ENCODE measurements around the gene GOLGA1. TPM values are rescaled to one million over a fixed set of nuclear protein-coding genes. Genes with fewer than 3 reads are reported as not detected.

Gene GOLGA1
- total RNA-seq, 1 experiment from 2014 or later: 18.9 TPM

GRCh38 chr9:124880501-124880900 is 60.4 kb downstream of the GOLGA1 start:
- no TSS peak for BruUV-seq (replicated peaks)
- DNase-seq: no peak
- Mint-ChIP-seq H3K27me3 (ENCODE audit: insufficient read depth, unreplicated experiment) (no peaks in the 10 kb centered on the region), H3K4me3 (ENCODE audit: unreplicated experiment) (no peak overlapping the region), H3K27ac (ENCODE audit: unreplicated experiment) (no peak overlapping the region), H3K4me1 (ENCODE audit: low read depth, unreplicated experiment) (no peaks in the 10 kb centered on the region), H3K36me3 (ENCODE audit: insufficient read depth, unreplicated experiment) (peaks cover 45% of the 10 kb centered on the region), H3K9me3 (ENCODE audit: unreplicated experiment) (no peaks in the 10 kb centered on the region)
- no peak for TF ChIP-seq CTCF (IDR thresholded peaks at IDR 0.05; ENCODE audit: insufficient read depth in 1 of 2, low read depth in 1 of 2, low read length in 1 of 2, severe bottlenecking in 1 of 2, unreplicated experiment in 1 of 2)
- H3K4me3 ChIP-seq (ENCODE audit: low read depth, low read length): no peak overlapping the region
- H3K36me3 ChIP-seq (ENCODE audit: control insufficient read depth, insufficient read depth, low read length): peaks cover 1% of the 10 kb centered on the region
- H3K27me3 ChIP-seq (replicated peaks; ENCODE audit: control insufficient read depth, insufficient read depth, low read length): no peaks in the 10 kb centered on the region
- CTCF ChIA-PET: no interaction called here
- no peaks in the 10 kb centered on the region for H3K9me3 ChIP-seq
- H3K4me1 ChIP-seq: no peaks in the 10 kb centered on the region
- intact Hi-C loops (cut with micrococcal nuclease; ENCODE audit: unreplicated experiment): no loop called here
- POLR2A ChIA-PET: no interaction called here

GRCh38 chr9:124879226-124879625 is 61.7 kb downstream of the GOLGA1 start:
- no peak overlapping the region for H3K27ac Mint-ChIP-seq (ENCODE audit: unreplicated experiment)
- H3K36me3 Mint-ChIP-seq (ENCODE audit: insufficient read depth, unreplicated experiment): peaks cover 46% of the 10 kb centered on the region
- DNase-seq: no peak
- no peak for TF ChIP-seq CTCF (IDR thresholded peaks at IDR 0.05; ENCODE audit: insufficient read depth in 1 of 2, low read depth in 1 of 2, low read length in 1 of 2, severe bottlenecking in 1 of 2, unreplicated experiment in 1 of 2)
- H3K4me3 Mint-ChIP-seq (ENCODE audit: unreplicated experiment): no peak overlapping the region
- Histone ChIP-seq H3K9me3 (no peaks in the 10 kb centered on the region), H3K27me3 (replicated peaks; ENCODE audit: control insufficient read depth, insufficient read depth, low read length) (no peaks in the 10 kb centered on the region), H3K4me1 (no peaks in the 10 kb centered on the region), H3K36me3 (ENCODE audit: control insufficient read depth, insufficient read depth, low read length) (peaks cover 5% of the 10 kb centered on the region), H3K4me3 (ENCODE audit: low read depth, low read length) (no peak overlapping the region)
- intact Hi-C loops (cut with micrococcal nuclease; ENCODE audit: unreplicated experiment): no loop called here
- ChIA-PET POLR2A (no interaction called here), CTCF (no interaction called here)
- H3K9me3 Mint-ChIP-seq (ENCODE audit: unreplicated experiment): no peaks in the 10 kb centered on the region
- H3K4me1 Mint-ChIP-seq (ENCODE audit: low read depth, unreplicated experiment): no peaks in the 10 kb centered on the region
- H3K27me3 Mint-ChIP-seq (ENCODE audit: insufficient read depth, unreplicated experiment): no peaks in the 10 kb centered on the region
- no TSS peak for BruUV-seq (replicated peaks)

GRCh38 chr9:124878518-124878917 is 62.4 kb downstream of the GOLGA1 start:
- CTCF ChIA-PET: interaction anchor here (1.4 kb wide), 1 partner anchor 22 kb away, joined by 3 read pairs; no protein-coding TSS in a partner anchor
- Mint-ChIP-seq H3K9me3 (ENCODE audit: unreplicated experiment) (no peaks in the 10 kb centered on the region), H3K36me3 (ENCODE audit: insufficient read depth, unreplicated experiment) (peaks cover 50% of the 10 kb centered on the region), H3K27me3 (ENCODE audit: insufficient read depth, unreplicated experiment) (no peaks in the 10 kb centered on the region), H3K4me3 (ENCODE audit: unreplicated experiment) (no peak overlapping the region), H3K27ac (ENCODE audit: unreplicated experiment) (no peak overlapping the region), H3K4me1 (ENCODE audit: low read depth, unreplicated experiment) (no peaks in the 10 kb centered on the region)
- BruUV-seq (replicated peaks): no TSS peak
- POLR2A ChIA-PET: no interaction called here
- peaks cover 5% of the 10 kb centered on the region for H3K36me3 ChIP-seq (ENCODE audit: control insufficient read depth, insufficient read depth, low read length)
- H3K27me3 ChIP-seq (replicated peaks; ENCODE audit: control insufficient read depth, insufficient read depth, low read length): no peaks in the 10 kb centered on the region
- H3K4me1 ChIP-seq: no peaks in the 10 kb centered on the region
- intact Hi-C loops (cut with micrococcal nuclease; ENCODE audit: unreplicated experiment): no loop called here
- DNase-seq: no peak
- TF ChIP-seq CTCF (IDR thresholded peaks at IDR 0.05; ENCODE audit: insufficient read depth in 1 of 2, low read depth in 1 of 2, low read length in 1 of 2, severe bottlenecking in 1 of 2, unreplicated experiment in 1 of 2): no peak
- H3K9me3 ChIP-seq: no peaks in the 10 kb centered on the region
- no peak overlapping the region for H3K4me3 ChIP-seq (ENCODE audit: low read depth, low read length)

Data from Caco-2 (cell line).